CD14-positive monocyte (primary cell): ENCODE measurements around the gene FAM47C. TPM values are rescaled to one million over a fixed set of nuclear protein-coding genes. Genes with fewer than 3 reads are reported as not detected.
"Not testable (repeated sequence)": the region's sequence is repeated elsewhere in the genome, so short reads cannot be mapped to it uniquely, and the experiment has no call there.

Source experiments
- DNase-seq, 3 donors: peaks; one replicate each; pipeline ENCODE4 v3.0.0-alpha.2; 2011 to 2022
- H2AFZ ChIP-seq: 2 replicates; pipeline ENCODE4 v1.6.0; 2012; ENCODE audit warnings: mild to moderate bottlenecking, low read depth, low read length, inconsistent platforms; ENCODE audit not compliant: insufficient read depth, poor library complexity, severe bottlenecking
- H3K27ac ChIP-seq, 2 donors: 1 replicate in 1 of 2; 2 replicates in 1 of 2; pipeline ENCODE4 v1.5.1; 2012 to 2013; ENCODE audit warnings: low read length in 2 of 2, control low read depth in 1 of 2, inconsistent platforms in 1 of 2, low read depth in 1 of 2, mild to moderate bottlenecking in 1 of 2
- H3K27me3 ChIP-seq, 2 donors: one replicate each; pipeline versions ENCODE4 v1.6.0 to v1.6.1; 2011 to 2013; ENCODE audit warnings: low read length in 2 of 2; ENCODE audit not compliant: control insufficient read depth in 2 of 2, insufficient read depth in 2 of 2
- H3K36me3 ChIP-seq, 2 donors: replicated peaks in 1 of 2; 1 replicate in 1 of 2; 2 replicates in 1 of 2; pipeline versions ENCODE4 v1.5.1 to v1.6.1; 2012 to 2013; ENCODE audit warnings: low read length in 2 of 2, control low read depth in 1 of 2, inconsistent platforms in 1 of 2, mild to moderate bottlenecking in 1 of 2; ENCODE audit not compliant: insufficient read depth in 2 of 2, control insufficient read depth in 1 of 2
- H3K4me1 ChIP-seq, 2 donors: 1 replicate in 1 of 2; 2 replicates in 1 of 2; pipeline versions ENCODE4 v1.5.1 to v1.6.1; 2012 to 2013; ENCODE audit warnings: low read length in 2 of 2, control low read depth in 1 of 2, inconsistent platforms in 1 of 2, mild to moderate bottlenecking in 1 of 2, moderate library complexity in 1 of 2; ENCODE audit not compliant: insufficient read depth in 2 of 2, control insufficient read depth in 1 of 2
- H3K4me2 ChIP-seq: replicated peaks from 2 replicates; pipeline ENCODE3; 2012; ENCODE audit warnings: low read length, moderate library complexity, mild to moderate bottlenecking; ENCODE audit not compliant: poor library complexity, severe bottlenecking; ENCODE audit errors: extremely low read depth
- H3K4me3 ChIP-seq, 3 experiments: fragments of 200-600 bp in 1 of 3; sonication (generic) in 1 of 3; replicated peaks in 1 of 3; 1 replicate in 2 of 3; 2 replicates in 1 of 3; pipeline ENCODE4 v1.5.1; 2011 to 2013; ENCODE audit warnings: low read length in 3 of 3, mild to moderate bottlenecking in 3 of 3, control low read depth in 2 of 3, low read depth in 2 of 3, inconsistent platforms in 1 of 3, moderate library complexity in 1 of 3
- H3K79me2 ChIP-seq: 2 replicates; pipeline ENCODE4 v1.6.0; 2012; ENCODE audit warnings: mild to moderate bottlenecking, control low read depth, inconsistent platforms, low read length, moderate library complexity; ENCODE audit not compliant: insufficient read depth
- H3K9ac ChIP-seq: 2 replicates; pipeline ENCODE4 v1.6.0; 2017; ENCODE audit warnings: low read length, mild to moderate bottlenecking; ENCODE audit not compliant: insufficient read depth, poor library complexity, severe bottlenecking
- H3K9me3 ChIP-seq, 2 donors: replicated peaks in 1 of 2; 1 replicate in 1 of 2; 2 replicates in 1 of 2; pipeline versions ENCODE4 v1.5.1 to v1.6.1; 2012 to 2013; ENCODE audit warnings: low read length in 2 of 2, control low read depth in 1 of 2; ENCODE audit not compliant: control insufficient read depth in 1 of 2, insufficient read depth in 1 of 2
- H4K20me1 ChIP-seq: 2 replicates; pipeline ENCODE4 v1.6.0; 2012; ENCODE audit warnings: mild to moderate bottlenecking, low read length, control low read depth, moderate library complexity; ENCODE audit not compliant: insufficient read depth
- H3K27ac Mint-ChIP-seq, 7 donors: one replicate each; pipeline ENCODE4 v1.8.0; 2020; ENCODE audit warnings: mild to moderate bottlenecking in 7 of 7, mixed read lengths in 7 of 7, moderate library complexity in 6 of 7, inconsistent platforms in 2 of 7
- H3K27me3 Mint-ChIP-seq, 3 donors: one replicate each; pipeline ENCODE4 v1.8.0; 2021 to 2022; ENCODE audit warnings: low read depth in 3 of 3, mild to moderate bottlenecking in 3 of 3, mixed read lengths in 3 of 3, moderate library complexity in 3 of 3, inconsistent platforms in 1 of 3
- H3K36me3 Mint-ChIP-seq, 2 donors: one replicate each; pipeline ENCODE4 v1.8.0; 2020; ENCODE audit warnings: mixed read lengths in 2 of 2, inconsistent platforms in 1 of 2, mild to moderate bottlenecking in 1 of 2
- H3K4me1 Mint-ChIP-seq: one replicate; pipeline ENCODE4 v1.8.0; 2020; ENCODE audit warnings: mild to moderate bottlenecking, mixed read lengths
- H3K4me3 Mint-ChIP-seq, 2 donors: one replicate each; pipeline ENCODE4 v1.8.0; 2020; ENCODE audit warnings: mild to moderate bottlenecking in 2 of 2, mixed read lengths in 2 of 2, moderate library complexity in 1 of 2
- H3K9me3 Mint-ChIP-seq, 7 donors: one replicate each; pipeline ENCODE4 v1.8.0; 2020 to 2022; ENCODE audit warnings: mixed read lengths in 7 of 7, mild to moderate bottlenecking in 6 of 7, moderate library complexity in 6 of 7, inconsistent platforms in 2 of 7
- CTCF ChIP-seq: fragments of 200-600 bp; IDR thresholded peaks from one replicate; pipeline ENCODE4 v1.8.0; 2022; ENCODE audit warnings: antibody characterized with exemption, mild to moderate bottlenecking
- WGBS: methylation state at CpG from one replicate; pipeline ENCODE4 v1.1.5; 2013; ENCODE audit warnings: missing lambda C conversion rate; ENCODE audit not compliant: insufficient coverage; 5-methylcytosine and 5-hydroxymethylcytosine counted together
- intact Hi-C, 2 donors: fragments of 100-400 bp; cut with micrococcal nuclease; formaldehyde crosslinking; loops; one replicate each; pipeline versions ENCODE4 v1.15.0 to v1.15.1; 2023
- polyA minus RNA-seq: library from RNA; depleted of rRNA, polyadenylated mRNA; stranded (reverse); fragments of >200 nt; gene quantifications from 2 replicates; pipeline ENCODE4 v1.2.3, GENCODE V29; 2012
- polyA plus RNA-seq, 3 donors: library from polyadenylated mRNA; depleted of rRNA in 1 of 3; unstranded in 2 of 3; stranded (reverse) in 1 of 3; fragments of 300-500 nt in 2 of 3; fragments of >200 nt in 1 of 3; fragmentation: Illumina TruSeq in 2 of 3; gene quantifications; 1 replicate in 2 of 3; 2 replicates in 1 of 3; pipeline ENCODE4 v1.2.3, GENCODE V29; 2012 to 2021
- total RNA-seq, 12 experiments: library from RNA in 1 of 12; stranded (reverse) in 1 of 12; fragments of 120-200 nt in 1 of 12; gene quantifications; one replicate each; pipeline ENCODE4 v1.2.4 and lab custom pipeline; 2013 to 2026; ENCODE audit warnings: mixed read lengths in 6 of 12, inconsistent platforms in 1 of 12

Gene FAM47C
- total RNA-seq (2013): not detected
- not detected for polyA plus RNA-seq
- not detected in 2 replicates for polyA minus RNA-seq
- 0 to 0.15 (median 0) reads per million in 11 experiments for total RNA-seq (lab: John Stamatoyannopoulos, UW)

GRCh38 chrX:37008182-37008581 lies at the start of gene FAM47C:
TSS of gene FAM47C (plus strand) at chrX:37008366. CDS start at chrX:37008411, 45 bp downstream.
- H3K27ac Mint-ChIP-seq, H3K27me3 ChIP-seq, H3K4me1 Mint-ChIP-seq, H3K27ac ChIP-seq, H3K36me3 ChIP-seq, H3K4me3 Mint-ChIP-seq, H2AFZ ChIP-seq, DNase-seq, intact Hi-C loops, H3K4me2 ChIP-seq, H3K36me3 Mint-ChIP-seq, H3K27me3 Mint-ChIP-seq, H3K9ac ChIP-seq, H4K20me1 ChIP-seq, H3K79me2 ChIP-seq, H3K4me1 ChIP-seq, H3K4me3 ChIP-seq: not testable (repeated sequence)
- WGBS: 79% methylated on average over 18 of the region's 24 CpGs
- peaks cover 7 to 14% of the 10 kb centered on the region in 2 donors for H3K9me3 ChIP-seq
- peaks cover 9 to 27% (median 23%) of the 10 kb centered on the region in 7 donors for H3K9me3 Mint-ChIP-seq

GRCh38 chrX:36961590-36961989 lies 46.6 kb upstream of the FAM47C start:
- Histone ChIP-seq H3K79me2 (no peaks in the 10 kb centered on the region), H3K27me3 (peaks cover 17 to 33% of the 10 kb centered on the region in 2 donors), H3K27ac (no peak overlapping the region), H4K20me1 (no peaks in the 10 kb centered on the region), H3K9ac (no peak overlapping the region), H3K4me2 (no peak overlapping the region), H3K9me3 (no peaks in the 10 kb centered on the region), H3K36me3 (no peaks in the 10 kb centered on the region), H3K4me1 (no peaks in the 10 kb centered on the region), H2AFZ (no peak overlapping the region), H3K4me3 (no peak overlapping the region)
- Mint-ChIP-seq H3K27ac (no peak overlapping the region), H3K27me3 (peaks cover 31 to 53% (median 41%) of the 10 kb centered on the region in 3 donors), H3K4me1 (no peaks in the 10 kb centered on the region), H3K36me3 (no peaks in the 10 kb centered on the region), H3K9me3 (peaks cover 0 to 20% (median 9%) of the 10 kb centered on the region in 7 donors), H3K4me3 (no peak overlapping the region)
- DNase-seq: no peak
- intact Hi-C loops: no loop called here
- no peak for TF ChIP-seq CTCF
- WGBS: 40% methylated on average over 2 of the region's 10 CpGs
